ENCODE results near the gene TNN.

- TF ChIP-seq, protein P1, sequence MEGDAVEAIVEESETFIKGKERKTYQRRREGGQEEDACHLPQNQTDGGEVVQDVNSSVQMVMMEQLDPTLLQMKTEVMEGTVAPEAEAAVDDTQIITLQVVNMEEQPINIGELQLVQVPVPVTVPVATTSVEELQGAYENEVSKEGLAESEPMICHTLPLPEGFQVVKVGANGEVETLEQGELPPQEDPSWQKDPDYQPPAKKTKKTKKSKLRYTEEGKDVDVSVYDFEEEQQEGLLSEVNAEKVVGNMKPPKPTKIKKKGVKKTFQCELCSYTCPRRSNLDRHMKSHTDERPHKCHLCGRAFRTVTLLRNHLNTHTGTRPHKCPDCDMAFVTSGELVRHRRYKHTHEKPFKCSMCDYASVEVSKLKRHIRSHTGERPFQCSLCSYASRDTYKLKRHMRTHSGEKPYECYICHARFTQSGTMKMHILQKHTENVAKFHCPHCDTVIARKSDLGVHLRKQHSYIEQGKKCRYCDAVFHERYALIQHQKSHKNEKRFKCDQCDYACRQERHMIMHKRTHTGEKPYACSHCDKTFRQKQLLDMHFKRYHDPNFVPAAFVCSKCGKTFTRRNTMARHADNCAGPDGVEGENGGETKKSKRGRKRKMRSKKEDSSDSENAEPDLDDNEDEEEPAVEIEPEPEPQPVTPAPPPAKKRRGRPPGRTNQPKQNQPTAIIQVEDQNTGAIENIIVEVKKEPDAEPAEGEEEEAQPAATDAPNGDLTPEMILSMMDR (conservative IDR thresholded peaks at IDR 0.05; ENCODE audit: low read depth, low read length): no peak
- TF ChIP-seq EZH2phosphoT487 (IDR thresholded peaks at IDR 0.05; ENCODE audit: borderline replicate concordance, low read length) (no peak), EZH2 (IDR thresholded peaks at IDR 0.05; ENCODE audit: low read length, unreplicated experiment) (no peak)
These were observed 25.0 kb upstream of the TNN start for GRCh38 chr1:175042650-175043049.
